ENCODE data around the gene KCNJ3.

Gene KCNJ3

GRCh38 chr2:154698296-154698720, at the start of gene KCNJ3:
KCNJ3 (plus strand) TSS chr2:154698695; CDS start chr2:154698776, 81 bp downstream.
- no peak for DNase-seq (ENCODE audit: low read depth, low spot score)

- no peak for DNase-seq (ENCODE audit: low read depth, low spot score)
Observed at GRCh38 chr2:154655499-154655898, 43.0 kb upstream of the KCNJ3 start.

- no peak for DNase-seq (ENCODE audit: low read depth, low spot score)
Observed at GRCh38 chr2:154658854-154659253, 39.6 kb upstream of the KCNJ3 start.

- no peak for DNase-seq (ENCODE audit: low read depth, low spot score)
Observed at GRCh38 chr2:154664248-154664647, 34.2 kb upstream of the KCNJ3 start.

GRCh38 chr2:154670083-154670482, 28.4 kb upstream of the KCNJ3 start:
- DNase-seq (ENCODE audit: low read depth, low spot score) = no peak

GRCh38 chr2:154673694-154674093, 24.8 kb upstream of the KCNJ3 start:
- DNase-seq (ENCODE audit: low read depth, low spot score) = no peak

- DNase-seq (ENCODE audit: low read depth, low spot score) = no peak
Observed at GRCh38 chr2:154677401-154677800, 21.1 kb upstream of the KCNJ3 start.

- no peak for DNase-seq (ENCODE audit: low read depth, low spot score)
Observed at GRCh38 chr2:154681741-154682140, 16.8 kb upstream of the KCNJ3 start.

GRCh38 chr2:154686162-154686561, 12.3 kb upstream of the KCNJ3 start:
- no peak for DNase-seq (ENCODE audit: low read depth, low spot score)

- DNase-seq (ENCODE audit: low read depth, low spot score) = no peak
Observed at GRCh38 chr2:154688373-154688772, 10.1 kb upstream of the KCNJ3 start.

GRCh38 chr2:154689158-154689557, 9.3 kb upstream of the KCNJ3 start:
- no peak for DNase-seq (ENCODE audit: low read depth, low spot score)

- DNase-seq (ENCODE audit: low read depth, low spot score) = no peak
Observed at GRCh38 chr2:154692927-154693326, 5.6 kb upstream of the KCNJ3 start.

GRCh38 chr2:154693741-154694340, 4.7 kb upstream of the KCNJ3 start:
- no peak for DNase-seq (ENCODE audit: low read depth, low spot score)

GRCh38 chr2:154694881-154695280, 3.6 kb upstream of the KCNJ3 start:
- no peak for DNase-seq (ENCODE audit: low read depth, low spot score)

GRCh38 chr2:154696369-154696768, 2.1 kb upstream of the KCNJ3 start:
- no peak for DNase-seq (ENCODE audit: low read depth, low spot score)

GRCh38 chr2:154696810-154697417, 1.6 kb upstream of the KCNJ3 start:
- no peak for DNase-seq (ENCODE audit: low read depth, low spot score)

- DNase-seq (ENCODE audit: low read depth, low spot score) = no peak
Observed at GRCh38 chr2:154697418-154698252, 860 bp upstream of the KCNJ3 start.

- no peak for DNase-seq (ENCODE audit: low read depth, low spot score)
Observed at GRCh38 chr2:154698721-154699574, 453 bp downstream of the KCNJ3 start.

- DNase-seq (ENCODE audit: low read depth, low spot score) = no peak
Observed at GRCh38 chr2:154699575-154699930, 1.1 kb downstream of the KCNJ3 start.

GRCh38 chr2:154700136-154700535, 1.6 kb downstream of the KCNJ3 start:
- no peak for DNase-seq (ENCODE audit: low read depth, low spot score)

- DNase-seq (ENCODE audit: low read depth, low spot score) = no peak
Observed at GRCh38 chr2:154704991-154705390, 6.5 kb downstream of the KCNJ3 start.

- DNase-seq (ENCODE audit: low read depth, low spot score) = no peak
Observed at GRCh38 chr2:154706660-154707059, 8.2 kb downstream of the KCNJ3 start.
